Liver (tissue), 9 donors: Measurements from ENCODE around the gene LAMTOR2. TPM values are rescaled to one million over a fixed set of nuclear protein-coding genes. Genes with fewer than 3 reads are reported as not detected.

Source experiments
- DNase-seq: peaks from one replicate; pipeline ENCODE4 v3.0.0-alpha.2; 2017; ENCODE audit warnings: low spot score
- H3K27ac ChIP-seq, 2 donors: one replicate each; pipeline ENCODE4 v1.7.0; 2013; ENCODE audit warnings: inconsistent platforms in 2 of 2, low read length in 2 of 2, control low read depth in 1 of 2, low read depth in 1 of 2, mild to moderate bottlenecking in 1 of 2
- H3K27me3 ChIP-seq, 4 donors: one replicate each; pipeline versions ENCODE4 v1.6.1 to v1.7.0; 2013; ENCODE audit warnings: low read length in 3 of 4, inconsistent platforms in 1 of 4, mild to moderate bottlenecking in 1 of 4, moderate library complexity in 1 of 4; ENCODE audit not compliant: control insufficient read depth in 4 of 4, insufficient read depth in 4 of 4
- H3K36me3 ChIP-seq, 4 donors: one replicate each; pipeline versions ENCODE4 v1.6.1 to v1.7.0; 2013; ENCODE audit warnings: low read length in 3 of 4, mild to moderate bottlenecking in 3 of 4, low read depth in 1 of 4, moderate library complexity in 1 of 4; ENCODE audit not compliant: control insufficient read depth in 4 of 4, insufficient read depth in 3 of 4
- H3K4me1 ChIP-seq, 4 donors: one replicate each; pipeline versions ENCODE4 v1.6.1 to v1.7.0; 2013; ENCODE audit warnings: low read length in 3 of 4, mild to moderate bottlenecking in 3 of 4, moderate library complexity in 1 of 4; ENCODE audit not compliant: control insufficient read depth in 4 of 4, insufficient read depth in 4 of 4
- H3K4me3 ChIP-seq, 3 donors: one replicate each; pipeline versions ENCODE4 v1.6.1 to v1.7.0; 2013; ENCODE audit warnings: low read length in 3 of 3, control low read depth in 1 of 3, low read depth in 1 of 3, mild to moderate bottlenecking in 1 of 3
- H3K9ac ChIP-seq, 2 donors: one replicate each; pipeline ENCODE4 v1.7.0; 2013; ENCODE audit warnings: low read length in 2 of 2, mild to moderate bottlenecking in 2 of 2, moderate library complexity in 2 of 2, control low read depth in 1 of 2, low read depth in 1 of 2
- H3K9me3 ChIP-seq, 4 donors: one replicate each; pipeline versions ENCODE4 v1.6.1 to v1.7.0; 2013; ENCODE audit warnings: low read length in 3 of 4; ENCODE audit not compliant: control insufficient read depth in 4 of 4
- CTCF ChIP-seq: fragments of 150-350 bp; IDR thresholded peaks from 2 replicates; pipeline ENCODE4 v1.5.1; 2017; ENCODE audit warnings: improper control_type of control experiment, low read depth, low read length; ENCODE audit not compliant: missing input control
- EGR1 ChIP-seq, 2 donors: IDR thresholded peaks; 2 replicates each; pipeline ENCODE4 v1.6.1; 2016 to 2018; ENCODE audit warnings: antibody characterized with exemption in 2 of 2, low read depth in 2 of 2
- FOXA1 ChIP-seq: IDR thresholded peaks from 2 replicates; pipeline ENCODE4 v1.6.1; 2016; ENCODE audit warnings: antibody characterized with exemption
- FOXA2 ChIP-seq: IDR thresholded peaks from 2 replicates; pipeline ENCODE4 v1.6.1; 2016; ENCODE audit warnings: antibody characterized with exemption
- GABPA ChIP-seq, 2 donors: IDR thresholded peaks in 1 of 2; conservative IDR thresholded peaks in 1 of 2; 2 replicates each; pipeline ENCODE4 v1.6.1; 2016; ENCODE audit warnings: antibody characterized with exemption in 2 of 2, mild to moderate bottlenecking in 1 of 2, moderate library complexity in 1 of 2
- HNF4A ChIP-seq, 2 donors: conservative IDR thresholded peaks; 2 replicates each; pipeline ENCODE4 v1.6.1; 2016; ENCODE audit warnings: antibody characterized with exemption in 2 of 2, mild to moderate bottlenecking in 2 of 2
- JUND ChIP-seq, 2 donors: IDR thresholded peaks; 2 replicates each; pipeline ENCODE4 v1.6.1; 2016; ENCODE audit warnings: antibody characterized with exemption in 2 of 2
- NR2F2 ChIP-seq: IDR thresholded peaks from 2 replicates; pipeline ENCODE4 v1.6.1; 2016; ENCODE audit warnings: antibody characterized with exemption
- RAD21 ChIP-seq, 2 donors: IDR thresholded peaks; 2 replicates each; pipeline ENCODE4 v1.6.1; 2016; ENCODE audit warnings: antibody characterized with exemption in 2 of 2, mild to moderate bottlenecking in 2 of 2
- REST ChIP-seq: IDR thresholded peaks from 2 replicates; pipeline ENCODE4 v1.6.1; 2016; ENCODE audit warnings: antibody characterized with exemption, mild to moderate bottlenecking
- RXRA ChIP-seq, 2 donors: IDR thresholded peaks; 2 replicates each; pipeline ENCODE4 v1.6.1; 2017 to 2018; ENCODE audit warnings: antibody characterized with exemption in 2 of 2, mild to moderate bottlenecking in 1 of 2
- SP1 ChIP-seq: IDR thresholded peaks from 2 replicates; pipeline ENCODE4 v1.6.1; 2018; ENCODE audit warnings: antibody characterized with exemption, mild to moderate bottlenecking
- TAF1 ChIP-seq: conservative IDR thresholded peaks from 2 replicates; pipeline ENCODE4 v1.6.1; 2016; ENCODE audit warnings: antibody characterized with exemption, mild to moderate bottlenecking
- YY1 ChIP-seq: IDR thresholded peaks from 2 replicates; pipeline ENCODE4 v1.6.1; 2016; ENCODE audit warnings: antibody characterized with exemption, mild to moderate bottlenecking
- WGBS: extraction: QIAGEN DNeasy Blood & Tissue Kit; methylation state at CpG from one replicate; pipeline ENCODE4 v1.1.7; 2013; 5-methylcytosine and 5-hydroxymethylcytosine counted together
- polyA plus RNA-seq, 2 donors: library from polyadenylated mRNA; stranded (reverse) in 1 of 2; unstranded in 1 of 2; fragments of 200-250 nt in 1 of 2; fragments of >200 nt in 1 of 2; fragmentation: Nextera tagmentation in 1 of 2; extraction: Ambion mirVana in 1 of 2; gene quantifications; one replicate each; pipeline versions ENCODE4 v1.2.1 to v1.2.3, GENCODE V29; 2013 to 2015
- total RNA-seq, 2 donors: library from RNA; depleted of rRNA; stranded (reverse); fragments of >200 nt; gene quantifications; one replicate each; pipeline ENCODE4 v1.2.3, GENCODE V29; 2014
- TF ChIP-seq, protein P1 (sequence below): IDR thresholded peaks from 2 replicates; pipeline ENCODE4 v1.6.1; 2016; ENCODE audit warnings: antibody characterized with exemption
- TF ChIP-seq, protein P2 (sequence below): IDR thresholded peaks from 2 replicates; pipeline ENCODE4 v1.6.1; 2016; ENCODE audit warnings: antibody characterized with exemption
- donor health status: healthy.
- donor health status: healthy.
- donor health status: healthy.
- donor health status: healthy.
- donor health status: healthy.

Gene LAMTOR2
- total and polyA plus RNA-seq, 4 donors: 30.4 to 152 (median 79.0) TPM

GRCh38 chr1:156083800-156084790, 29.5 kb downstream of the LAMTOR2 start:
- no peaks in the 10 kb centered on the region for H3K9me3 ChIP-seq
- DNase-seq: no peak
- H3K27me3 ChIP-seq: no peaks in the 10 kb centered on the region
- H3K36me3 ChIP-seq: no peaks in the 10 kb centered on the region
- H3K4me3 ChIP-seq: no peak overlapping the region
- 70% methylated on average over 7 of the region's 7 CpGs for WGBS
- TF ChIP-seq REST (no peak), HNF4A (conservative IDR thresholded peaks at IDR 0.05) (no peak), EGR1 (IDR thresholded peaks at IDR 0.05; ENCODE audit: low read depth in 2 of 2) (no peak), TAF1 (no peak), SP1 (no peak), CTCF (no peak), JUND (IDR thresholded peaks at IDR 0.05) (no peak), FOXA1 (no peak)
- H3K27ac ChIP-seq: no peak overlapping the region
- no peak overlapping the region for H3K9ac ChIP-seq
- H3K4me1 ChIP-seq: peaks cover 1 to 27% (median 13%) of the 10 kb centered on the region in 4 donors

DNA sequence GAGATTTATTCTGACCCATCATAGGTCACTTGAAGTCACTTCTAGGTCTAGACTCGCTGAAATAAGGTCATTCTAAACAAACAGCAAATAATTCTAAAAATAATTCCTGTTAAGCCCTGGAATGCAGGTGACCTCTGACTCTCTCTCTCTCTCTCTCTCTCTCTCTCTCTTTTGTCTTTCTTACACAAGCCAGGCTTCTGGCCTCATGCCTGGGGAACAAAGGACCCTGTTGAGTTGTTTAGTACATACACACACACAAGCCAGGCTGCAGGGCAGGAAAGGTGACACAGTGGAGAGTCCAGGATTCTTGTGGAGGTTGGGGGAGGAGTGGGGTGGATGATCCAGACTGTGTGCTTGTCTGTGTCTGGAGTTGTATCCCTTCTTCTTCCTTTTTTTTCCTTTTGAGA, 31.7 kb downstream of the LAMTOR2 start:
- DNase-seq: peak; percentile 44
- H3K27me3 ChIP-seq: no peaks in the 10 kb centered on the region
- peaks cover 1 to 30% (median 13%) of the 10 kb centered on the region in 4 donors for H3K4me1 ChIP-seq
- H3K4me3 ChIP-seq: no peak overlapping the region
- no peaks in the 10 kb centered on the region for H3K9me3 ChIP-seq
- no peaks in the 10 kb centered on the region for H3K36me3 ChIP-seq
- H3K27ac ChIP-seq: no peak overlapping the region
- H3K9ac ChIP-seq: no peak overlapping the region
- WGBS: 12% methylated on average over 1 of the region's 1 CpG
- peak; percentile 69 for TF ChIP-seq REST
- TF ChIP-seq JUND (IDR thresholded peaks at IDR 0.05): peak; percentile 69 to 78
- TF ChIP-seq HNF4A (conservative IDR thresholded peaks at IDR 0.05): peak; percentile 90 to 91
- peak; percentile 40 to 48 for TF ChIP-seq RAD21 (IDR thresholded peaks at IDR 0.05)
- TF ChIP-seq YY1: peak; percentile 64
- peak; percentile 61 for TF ChIP-seq FOXA2
- peak; percentile 99 for TF ChIP-seq NR2F2
- TF ChIP-seq, protein P1, sequence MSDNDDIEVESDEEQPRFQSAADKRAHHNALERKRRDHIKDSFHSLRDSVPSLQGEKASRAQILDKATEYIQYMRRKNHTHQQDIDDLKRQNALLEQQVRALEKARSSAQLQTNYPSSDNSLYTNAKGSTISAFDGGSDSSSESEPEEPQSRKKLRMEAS: peak; percentile 61
- TF ChIP-seq RXRA (IDR thresholded peaks at IDR 0.05): peak; percentile 92 to 95
- peak; percentile 94 for TF ChIP-seq SP1
- TF ChIP-seq CTCF: no peak
- no peak for TF ChIP-seq TAF1
- TF ChIP-seq, protein P2, sequence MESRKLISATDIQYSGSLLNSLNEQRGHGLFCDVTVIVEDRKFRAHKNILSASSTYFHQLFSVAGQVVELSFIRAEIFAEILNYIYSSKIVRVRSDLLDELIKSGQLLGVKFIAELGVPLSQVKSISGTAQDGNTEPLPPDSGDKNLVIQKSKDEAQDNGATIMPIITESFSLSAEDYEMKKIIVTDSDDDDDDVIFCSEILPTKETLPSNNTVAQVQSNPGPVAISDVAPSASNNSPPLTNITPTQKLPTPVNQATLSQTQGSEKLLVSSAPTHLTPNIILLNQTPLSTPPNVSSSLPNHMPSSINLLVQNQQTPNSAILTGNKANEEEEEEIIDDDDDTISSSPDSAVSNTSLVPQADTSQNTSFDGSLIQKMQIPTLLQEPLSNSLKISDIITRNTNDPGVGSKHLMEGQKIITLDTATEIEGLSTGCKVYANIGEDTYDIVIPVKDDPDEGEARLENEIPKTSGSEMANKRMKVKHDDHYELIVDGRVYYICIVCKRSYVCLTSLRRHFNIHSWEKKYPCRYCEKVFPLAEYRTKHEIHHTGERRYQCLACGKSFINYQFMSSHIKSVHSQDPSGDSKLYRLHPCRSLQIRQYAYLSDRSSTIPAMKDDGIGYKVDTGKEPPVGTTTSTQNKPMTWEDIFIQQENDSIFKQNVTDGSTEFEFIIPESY: peak; percentile 60
- TF ChIP-seq GABPA (IDR thresholded peaks at IDR 0.05 in 1 of 2, conservative IDR thresholded peaks at IDR 0.05 in 1 of 2): peak in 1 of 2 donors; percentile 53
